GM18870 (cell line): ENCODE measurements around the gene UBE2L5.

Experiments used
- ATAC-seq: cut with Tn5 transposase; IDR thresholded peaks from one replicate; pipeline ENCODE4 v1.9.1; 2021; ENCODE audit warnings: moderate library complexity; ENCODE audit not compliant: unreplicated experiment

The UBE2L5 gene

DNA sequence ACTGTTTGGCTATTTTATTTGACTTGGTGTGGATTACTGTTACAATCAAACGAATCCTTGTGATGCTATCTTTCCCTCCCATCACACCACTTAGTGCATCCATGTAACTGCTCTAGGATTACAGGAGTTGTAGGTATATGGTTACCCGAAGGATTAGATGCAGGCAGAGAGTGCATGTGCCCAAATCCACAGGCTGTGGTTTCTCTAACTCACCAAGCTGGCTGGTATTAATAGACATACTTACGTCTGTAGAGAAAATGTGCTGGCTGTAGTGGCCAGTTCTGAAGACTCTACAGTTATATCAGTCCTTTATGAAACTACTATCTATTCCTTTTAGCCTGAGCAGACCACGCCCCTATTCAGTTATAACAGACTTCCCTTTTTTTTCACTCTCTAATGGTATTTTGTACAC is 44.6 kb downstream of the UBE2L5 start:
- no peak for ATAC-seq

DNA sequence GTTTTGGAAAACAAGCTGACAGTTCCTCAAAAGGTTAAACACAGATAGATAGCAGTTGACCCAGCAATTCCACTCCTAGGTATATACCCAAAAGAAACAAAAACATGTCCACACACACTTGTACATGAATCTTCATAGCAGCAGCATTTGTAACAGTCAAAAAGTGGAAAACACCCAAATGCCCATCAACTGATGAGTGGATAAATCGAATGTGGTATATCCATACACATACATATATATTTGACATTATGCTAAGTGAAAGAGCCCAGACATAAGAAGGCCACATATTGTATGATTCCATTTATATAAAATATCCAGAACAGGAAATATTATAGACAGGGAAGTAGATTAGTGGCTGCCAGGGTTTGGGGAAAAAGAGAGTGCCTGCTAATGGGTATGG is 51.4 kb downstream of the UBE2L5 start:
- no peak for ATAC-seq

DNA sequence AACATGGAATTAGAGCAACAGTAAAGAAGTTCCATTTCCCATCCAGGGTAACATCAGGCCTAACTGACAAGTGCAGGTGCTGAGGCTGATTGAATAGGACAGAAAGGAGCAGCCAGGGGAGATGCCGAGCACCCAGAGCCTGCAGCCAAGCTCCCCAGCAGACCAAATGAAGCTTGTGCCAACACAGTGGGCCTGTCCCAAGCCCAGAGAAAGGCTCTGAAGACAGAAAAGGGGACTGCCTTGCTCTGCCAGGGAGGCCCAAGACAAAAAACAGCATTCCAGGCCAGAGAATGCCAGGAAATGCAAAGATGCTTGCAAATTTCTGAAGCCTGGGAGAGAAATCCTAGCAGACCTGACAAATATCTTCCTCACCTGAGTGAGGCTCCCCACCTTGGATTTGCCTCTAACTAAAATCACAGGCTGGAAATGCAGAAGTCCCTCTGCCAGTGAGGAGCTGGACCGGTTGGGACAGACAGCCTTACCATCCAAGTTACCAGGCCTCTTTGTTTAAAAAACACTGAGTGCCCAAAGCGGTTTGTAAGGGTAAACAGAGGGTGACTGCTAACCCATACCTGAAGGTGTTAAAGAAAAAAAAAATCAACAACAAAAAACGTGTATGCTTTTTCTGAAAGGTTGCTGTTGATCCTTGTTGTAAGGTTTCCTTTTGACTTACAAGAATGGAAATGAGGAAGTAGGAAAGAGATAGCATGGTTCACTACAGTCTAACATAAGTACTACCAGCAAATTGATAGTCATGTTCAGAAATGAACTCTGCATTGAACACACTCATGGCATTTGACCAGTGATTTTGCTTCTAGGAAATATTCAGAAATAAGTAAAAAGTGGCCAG is 55.3 kb downstream of the UBE2L5 start:
- peak; percentile 91 for ATAC-seq
